ENCODE results near the gene ZSCAN21.
A peak's percentile ranks its signal among the peaks of the same experiment; 100 is the strongest.

DNA sequence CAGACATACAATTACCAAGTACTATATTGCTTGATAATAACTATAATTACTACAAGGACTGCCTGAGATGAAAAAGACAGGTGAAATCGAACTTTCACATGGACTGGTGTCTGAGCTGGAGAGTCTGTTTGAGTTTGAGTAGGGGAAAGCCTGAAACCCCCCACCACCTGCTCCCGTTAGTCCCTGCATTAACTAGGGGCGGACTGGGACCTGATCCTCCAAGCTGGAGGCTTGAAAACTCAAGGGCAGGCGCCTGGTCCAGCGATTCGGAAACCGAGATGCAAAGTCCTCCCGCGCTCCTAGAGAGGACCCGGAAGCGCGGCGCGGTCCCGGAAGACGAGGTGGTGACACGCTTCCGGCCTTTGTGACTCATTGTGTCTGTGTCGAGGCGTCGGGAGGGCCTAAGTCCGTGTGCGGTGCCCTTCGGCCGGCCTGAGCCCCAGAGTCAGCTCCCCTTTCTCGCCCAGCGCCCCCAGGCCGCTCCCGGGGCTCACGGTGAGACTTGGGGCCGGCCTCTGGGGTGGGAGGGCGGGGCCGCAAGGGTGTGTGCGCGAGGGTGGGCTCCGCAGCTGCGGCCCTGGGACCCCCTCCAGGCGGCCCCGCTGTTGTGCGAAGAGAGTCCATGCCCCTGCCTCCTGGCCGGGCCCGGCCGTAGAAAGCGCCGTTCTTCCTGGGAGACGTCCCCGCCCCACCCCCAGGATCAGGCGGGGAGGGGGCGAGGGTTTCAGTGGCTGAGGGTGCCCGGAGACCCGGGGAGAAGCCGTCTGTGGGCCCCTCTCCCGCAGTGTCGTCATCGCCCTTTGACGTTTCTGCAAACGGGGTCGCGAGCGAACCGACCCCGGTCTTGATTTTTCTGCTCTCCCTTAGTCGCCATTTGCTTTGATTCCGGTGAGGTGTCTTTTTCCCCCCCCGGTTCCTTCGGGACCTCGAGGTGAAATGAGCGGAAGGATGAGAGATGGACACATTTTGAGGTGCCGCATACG is 34.1 kb upstream of the ZSCAN21 start, which contains the start of gene ZKSCAN1:
- peak; percentile 76 for TF ChIP-seq POLR2A (IDR thresholded peaks at IDR 0.05; ENCODE audit: low read length)
- TF ChIP-seq GATA1 (IDR thresholded peaks at IDR 0.05; ENCODE audit: low read depth, low read length), result no peak
